PC-3 (cell line): ENCODE data around the gene CDO1. TPM values are rescaled to one million over a fixed set of nuclear protein-coding genes. Genes with fewer than 3 reads are reported as not detected.

Experiments
- ATAC-seq: fragments of 200-7000 bp; cut with Tn5 transposase; 2 replicates; pipeline ENCODE4 v1.9.1; 2020; ENCODE audit warnings: mild to moderate bottlenecking, moderate library complexity
- BruUV-seq: library from RNA; stranded (reverse); fragments of 400-500 nt; replicated peaks from 2 replicates; lab custom pipeline; 2021; lab: Mats Ljungman, UMichigan
- CTCF ChIA-PET: fragments of 300-600 bp; sonication (Branson Sonifier 250); formaldehyde crosslinking; loops from one replicate; lab custom pipeline; 2022; ENCODE audit warnings: antibody characterized with exemption; lab: Charles Lee
- POLR2A ChIA-PET: fragments of 300-600 bp; sonication (Branson Sonifier 250); formaldehyde crosslinking; loops from one replicate; lab custom pipeline; 2022; ENCODE audit warnings: antibody characterized with exemption; ENCODE audit not compliant: unreplicated experiment; lab: Charles Lee
- DNase-seq: peaks from one replicate; pipeline ENCODE4 v3.0.0-alpha.2; 2015
- H2AFZ ChIP-seq: fragments of 300-600 bp; sonication (generic); 2 replicates; pipeline ENCODE4 v1.6.0; 2016; ENCODE audit warnings: antibody characterized with exemption, low read length
- H3F3A ChIP-seq: fragments of 300-600 bp; sonication (generic); one replicate; pipeline ENCODE4 v1.6.0; 2017; ENCODE audit warnings: antibody characterized with exemption, low read length, control low read depth, mild to moderate bottlenecking; ENCODE audit not compliant: unreplicated experiment
- H3K27ac ChIP-seq: fragments of 300-600 bp; sonication (generic); 2 replicates; pipeline ENCODE4 v1.5.1; 2016; ENCODE audit warnings: mild to moderate bottlenecking, low read length
- H3K27me3 ChIP-seq: fragments of 300-600 bp; sonication (generic); 2 replicates; pipeline ENCODE4 v1.6.1; 2016; ENCODE audit warnings: low read length, mixed read lengths
- H3K36me3 ChIP-seq: fragments of 300-600 bp; sonication (generic); 2 replicates; pipeline ENCODE4 v1.6.1; 2016; ENCODE audit warnings: low read depth, mixed run types, low read length, mixed read lengths
- H3K4me1 ChIP-seq: fragments of 300-600 bp; sonication (generic); 2 replicates; pipeline ENCODE4 v1.5.1; 2016; ENCODE audit warnings: low read length; ENCODE audit not compliant: insufficient read depth
- H3K4me2 ChIP-seq: fragments of 300-600 bp; sonication (generic); 2 replicates; pipeline ENCODE4 v1.6.0; 2016; ENCODE audit warnings: low read length
- H3K4me3 ChIP-seq: fragments of 300-600 bp; sonication (generic); 2 replicates; pipeline ENCODE4 v1.5.1; 2016; ENCODE audit warnings: mild to moderate bottlenecking, low read length, mixed read lengths
- H3K79me2 ChIP-seq: fragments of 300-600 bp; sonication (generic); 2 replicates; pipeline ENCODE4 v1.6.1; 2017; ENCODE audit warnings: low read length, mixed read lengths
- H3K9ac ChIP-seq: fragments of 300-600 bp; sonication (generic); 2 replicates; pipeline ENCODE4 v1.6.0; 2016; ENCODE audit warnings: mild to moderate bottlenecking, low read length
- H3K9me2 ChIP-seq: fragments of 300-600 bp; sonication (generic); replicated peaks from 2 replicates; pipeline ENCODE4 v1.6.1; 2016; ENCODE audit warnings: mixed run types, low read length, mixed read lengths
- H3K9me3 ChIP-seq: fragments of 300-600 bp; sonication (generic); 2 replicates; pipeline ENCODE4 v1.6.1; 2016; ENCODE audit warnings: low read length, mixed read lengths
- H4K20me1 ChIP-seq: fragments of 300-600 bp; sonication (generic); 2 replicates; pipeline ENCODE4 v1.6.1; 2016; ENCODE audit warnings: low read length, mixed read lengths
- CTCF ChIP-seq: fragments of 300-600 bp; sonication (generic); conservative IDR thresholded peaks from 2 replicates; pipeline ENCODE4 v1.5.1; 2017; ENCODE audit warnings: antibody characterized with exemption, low read depth, mild to moderate bottlenecking, low read length
- EZH2 ChIP-seq: fragments of 300-600 bp; sonication (generic); IDR thresholded peaks from one replicate; pipeline ENCODE4 v1.6.1; 2017; ENCODE audit warnings: antibody characterized with exemption, mild to moderate bottlenecking, low read length; ENCODE audit not compliant: unreplicated experiment
- EZH2phosphoT487 ChIP-seq: fragments of 300-600 bp; sonication (generic); IDR thresholded peaks from 2 replicates; pipeline ENCODE4 v1.6.1; 2018; ENCODE audit warnings: mild to moderate bottlenecking, antibody characterized with exemption, low read length, borderline replicate concordance
- intact Hi-C: fragments of 100-400 bp; cut with micrococcal nuclease; formaldehyde crosslinking; loops from 2 replicates; pipeline ENCODE4 v1.9.0; 2023
- total RNA-seq: library from RNA; depleted of rRNA; stranded (reverse); fragments of >200 nt; gene quantifications from 2 replicates; pipeline ENCODE4 v1.2.3, GENCODE V29; 2014

CDO1 gene
- total RNA-seq, 1 experiment from 2014 or later, result not detected

- intact Hi-C loops, result no loop called here
- POLR2A ChIA-PET, result no interaction called here
These were observed 39.5 kb upstream of the CDO1 start for GRCh38 chr5:115855959-115856358.

GRCh38 chr5:115854139-115854538 lies 37.7 kb upstream of the CDO1 start:
- H3K9me3 ChIP-seq, result no peaks in the 10 kb centered on the region
- no peak overlapping the region for H2AFZ ChIP-seq
- CTCF ChIA-PET, result no interaction called here
- H3K27ac ChIP-seq, result no peak overlapping the region
- no peaks in the 10 kb centered on the region for H3K36me3 ChIP-seq
- TF ChIP-seq CTCF, result no peak
- no peak for TF ChIP-seq EZH2phosphoT487
- TF ChIP-seq EZH2, result no peak
- BruUV-seq, result no TSS peak
- intact Hi-C loops, result no loop called here
- H3K27me3 ChIP-seq, result no peaks in the 10 kb centered on the region
- H3K79me2 ChIP-seq, result peaks cover 53% of the 10 kb centered on the region
- DNase-seq, result no peak
- H3K9ac ChIP-seq, result no peak overlapping the region
- ATAC-seq, result no peak
- 0 out of 2 replicates have a peak, but pooled peaks cover 4% of the 10 kb centered on the region for H4K20me1 ChIP-seq
- H3F3A ChIP-seq, result no peaks in the 10 kb centered on the region
- no peak overlapping the region for H3K4me2 ChIP-seq
- POLR2A ChIA-PET, result no interaction called here
- no peak overlapping the region for H3K4me3 ChIP-seq
- no peaks in the 10 kb centered on the region for H3K9me2 ChIP-seq
- H3K4me1 ChIP-seq, result peaks cover 16% of the 10 kb centered on the region

More at GRCh38 chr5:115855959-115856358, 39.5 kb upstream of the CDO1 start:
- Histone ChIP-seq H3K27me3 (no peaks in the 10 kb centered on the region), H3K36me3 (no peaks in the 10 kb centered on the region), H3K4me1 (peaks cover 16% of the 10 kb centered on the region), H3K9me3 (no peaks in the 10 kb centered on the region), H3K9ac (no peak overlapping the region), H3K9me2 (no peaks in the 10 kb centered on the region), H4K20me1 (0 out of 2 replicates have a peak, but pooled peaks cover 4% of the 10 kb centered on the region), H3K4me2 (no peak overlapping the region), H3K27ac (no peak overlapping the region), H2AFZ (no peak overlapping the region), H3K79me2 (peaks cover 51% of the 10 kb centered on the region), H3F3A (no peaks in the 10 kb centered on the region), H3K4me3 (no peak overlapping the region)
- no TSS peak for BruUV-seq
- CTCF ChIA-PET, result no interaction called here
- no peak for TF ChIP-seq EZH2phosphoT487
- TF ChIP-seq EZH2, result no peak
- no peak for TF ChIP-seq CTCF
- no peak for ATAC-seq
- DNase-seq, result no peak

- ATAC-seq (no peak), DNase-seq (no peak)
- TF ChIP-seq CTCF (no peak), EZH2 (no peak), EZH2phosphoT487 (no peak)
- Histone ChIP-seq H3K9me2 (no peaks in the 10 kb centered on the region), H3F3A (no peaks in the 10 kb centered on the region), H3K4me3 (no peak overlapping the region), H3K27me3 (no peaks in the 10 kb centered on the region), H3K27ac (no peak overlapping the region), H3K9me3 (no peaks in the 10 kb centered on the region), H4K20me1 (no peaks in the 10 kb centered on the region), H3K4me2 (no peak overlapping the region), H3K79me2 (peaks cover 71% of the 10 kb centered on the region), H3K4me1 (no peaks in the 10 kb centered on the region), H3K36me3 (no peaks in the 10 kb centered on the region), H2AFZ (no peak overlapping the region), H3K9ac (no peak overlapping the region)
- ChIA-PET CTCF (no interaction called here), POLR2A (no interaction called here)
- intact Hi-C loops, result no loop called here
- no TSS peak for BruUV-seq
These were observed 34.4 kb upstream of the CDO1 start for GRCh38 chr5:115850744-115851416.
